CD4-positive, alpha-beta T cell treated with Interleukin-6 for 4 hours (primary cell): Measurements from ENCODE around the gene HTRA3.
"Not testable (repeated sequence)": the region's sequence is repeated elsewhere in the genome, so short reads cannot be mapped to it uniquely, and the experiment has no call there.

Experiments used
- DNase-seq: peaks from one replicate; pipeline ENCODE4 v3.0.0-alpha.2; 2020; ENCODE audit warnings: mixed read lengths

Gene HTRA3

GRCh38 chr4:8346838-8347605 lies 77.5 kb downstream of the HTRA3 start:
- DNase-seq: no peak

GRCh38 chr4:8347660-8348059 lies 78.1 kb downstream of the HTRA3 start:
- DNase-seq: no peak

- no peak for DNase-seq
Measured at GRCh38 chr4:8348071-8348470, 78.5 kb downstream of the HTRA3 start.

- not testable (repeated sequence) for DNase-seq
Measured at GRCh38 chr4:8349236-8349635, 79.7 kb downstream of the HTRA3 start.

- no peak for DNase-seq
Measured at GRCh38 chr4:8349664-8350236, 80.2 kb downstream of the HTRA3 start.

GRCh38 chr4:8350352-8350751 lies 80.8 kb downstream of the HTRA3 start:
- no peak for DNase-seq

GRCh38 chr4:8350841-8351461 lies 81.4 kb downstream of the HTRA3 start:
- DNase-seq: no peak

- no peak for DNase-seq
Measured at GRCh38 chr4:8351931-8352367, 82.4 kb downstream of the HTRA3 start.

- DNase-seq: no peak
Measured at GRCh38 chr4:8352368-8353157, 83.0 kb downstream of the HTRA3 start.

- DNase-seq: no peak
Measured at GRCh38 chr4:8353158-8353669, 83.7 kb downstream of the HTRA3 start.

- DNase-seq: no peak
Measured at GRCh38 chr4:8353912-8354453, 84.4 kb downstream of the HTRA3 start.

- no peak for DNase-seq
Measured at GRCh38 chr4:8355306-8355705, 85.8 kb downstream of the HTRA3 start.

- no peak for DNase-seq
Measured at GRCh38 chr4:8355864-8356565, 86.5 kb downstream of the HTRA3 start.
